Subcutaneous adipose tissue (tissue), 4 donors: ENCODE measurements around the gene PIAS3. TPM values are rescaled to one million over a fixed set of nuclear protein-coding genes. Genes with fewer than 3 reads are reported as not detected.

Experiments
- CTCF ChIP-seq: fragments of 450-650 bp; IDR thresholded peaks from one replicate; pipeline ENCODE4 v1.5.1; 2016; ENCODE audit warnings: low read depth, mild to moderate bottlenecking, control low read depth, antibody characterized with exemption, moderate library complexity
- total RNA-seq, 4 donors: library from RNA; depleted of rRNA; stranded (reverse); fragments of >200 nt; gene quantifications; one replicate each; pipeline ENCODE4 v1.1.0, GENCODE V29; 2016

PIAS3 gene
- total RNA-seq, 4 donors from 2014 or later = 7.7 to 16.4 (median 13.4) TPM

DNA sequence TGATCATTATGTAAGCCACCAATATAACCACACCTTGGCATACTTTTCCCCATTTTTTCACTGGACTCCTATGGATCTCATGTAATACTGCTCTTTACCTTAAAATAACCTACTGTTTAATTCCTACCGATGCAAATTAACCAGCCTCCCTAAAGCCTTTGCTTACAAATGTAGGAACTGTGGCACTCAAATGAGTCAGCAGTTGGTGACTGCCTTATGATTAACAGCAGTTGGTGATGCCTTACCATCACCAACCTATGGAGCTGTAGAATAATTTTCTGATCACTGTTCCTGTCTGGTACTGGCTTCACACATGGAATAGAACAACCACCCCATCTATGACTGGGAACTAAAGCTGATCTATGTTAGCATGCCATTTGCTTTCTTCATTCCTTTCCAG is 21.2 kb downstream of the PIAS3 start:
- TF ChIP-seq CTCF = no peak

DNA sequence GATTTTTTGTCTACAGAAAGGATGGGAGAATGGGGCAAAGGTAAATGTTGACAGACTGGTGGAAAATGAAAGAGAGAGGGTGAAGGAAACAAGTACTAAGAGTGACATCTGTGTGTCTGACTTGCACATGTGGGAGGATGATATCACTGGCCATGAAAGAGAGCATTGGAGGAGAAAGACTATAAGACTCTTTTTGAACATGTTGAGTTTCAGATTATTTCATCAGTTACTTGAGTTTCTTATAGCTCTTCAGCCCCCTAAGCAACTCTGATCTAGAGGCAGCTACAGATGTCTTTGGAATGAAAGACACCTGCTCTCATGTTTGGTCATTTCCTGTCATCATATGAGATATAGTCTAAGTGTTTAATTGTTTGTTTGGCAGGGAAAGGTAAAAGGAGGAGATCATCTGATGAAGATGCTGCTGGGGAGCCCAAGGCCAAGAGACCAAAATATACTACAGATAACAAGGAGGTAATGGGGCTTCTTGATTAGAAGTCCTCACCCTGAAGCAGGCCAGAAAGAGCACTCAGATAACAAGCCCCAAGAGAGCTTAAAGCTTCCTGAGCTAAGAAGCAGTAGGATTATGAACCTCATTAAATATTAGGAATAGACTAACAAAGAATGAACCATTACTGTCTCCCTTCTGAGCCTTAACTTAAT is 30.4 kb downstream of the PIAS3 start:
- no peak for TF ChIP-seq CTCF

GRCh38 chr1:145827966-145828365 is 30.9 kb downstream of the PIAS3 start:
- no peak for TF ChIP-seq CTCF

DNA sequence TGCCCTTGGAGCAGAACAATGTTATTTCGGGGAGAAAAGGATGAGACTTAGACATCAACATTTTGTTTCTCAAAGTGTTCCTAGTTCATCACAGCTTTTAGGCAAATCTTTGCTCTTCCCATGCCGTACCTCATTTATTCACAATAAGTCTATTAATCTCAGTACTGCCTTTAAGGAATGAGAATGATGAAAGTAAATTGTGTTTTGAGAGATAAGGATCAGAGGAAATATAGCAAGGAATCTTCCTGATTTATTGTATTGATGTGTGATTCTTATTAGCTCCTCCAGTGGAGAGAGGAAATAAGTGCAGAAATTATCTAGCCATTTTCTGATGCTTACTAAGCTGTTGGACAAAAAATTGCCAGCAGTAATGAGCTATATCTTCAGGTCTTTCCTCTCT is 32.9 kb downstream of the PIAS3 start:
- TF ChIP-seq CTCF = no peak

- TF ChIP-seq CTCF = no peak
Measured at GRCh38 chr1:145824499-145824842, 34.4 kb downstream of the PIAS3 start.

GRCh38 chr1:145823565-145824498 is 35.0 kb downstream of the PIAS3 start, which contains the start of the genes POLR3C and RNF115:
TSS of gene POLR3C (plus strand) at chr1:145824200. CDS start at chr1:145825777, 1,577 bp downstream.
TSS of gene RNF115 (minus strand) at chr1:145824095. CDS start at chr1:145823873, 222 bp downstream.
- no peak for TF ChIP-seq CTCF

DNA sequence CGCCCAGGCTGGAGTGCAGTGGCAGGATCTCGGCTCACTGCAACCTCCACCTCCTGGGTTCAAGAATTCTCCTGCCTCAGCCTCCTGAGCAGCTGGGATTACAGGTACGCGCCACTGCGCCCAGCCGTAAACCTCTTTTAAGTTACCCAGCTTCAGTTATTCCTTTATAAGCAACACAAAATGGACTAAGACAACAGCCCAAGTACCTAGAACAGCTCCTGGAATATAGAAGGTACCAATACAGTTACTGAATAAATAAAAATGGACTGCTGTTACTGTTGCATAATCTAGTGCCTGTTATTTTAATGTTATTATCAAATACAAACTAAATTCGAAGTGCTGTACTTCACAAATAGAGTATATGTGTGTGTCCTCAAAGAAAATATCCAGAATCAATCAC is 52.0 kb downstream of the PIAS3 start:
- TF ChIP-seq CTCF = no peak
